Neuron (in vitro differentiated cells): ENCODE data around the gene SLC6A18.
"Not testable (repeated sequence)": the region's sequence is repeated elsewhere in the genome, so short reads cannot be mapped to it uniquely, and the experiment has no call there.

Experiments
- H2AFZ ChIP-seq: one replicate; pipeline ENCODE4 v1.6.1; 2013; ENCODE audit warnings: low read depth, mild to moderate bottlenecking, inconsistent platforms, low read length, moderate library complexity
- H3K27me3 ChIP-seq: one replicate; pipeline ENCODE4 v1.6.1; 2013; ENCODE audit warnings: low read length; ENCODE audit not compliant: insufficient read depth
- H3K36me3 ChIP-seq: one replicate; pipeline ENCODE4 v1.6.1; 2013; ENCODE audit warnings: low read length; ENCODE audit not compliant: insufficient read depth
- H3K4me1 ChIP-seq: one replicate; pipeline ENCODE4 v1.6.1; 2013; ENCODE audit warnings: low read length; ENCODE audit not compliant: insufficient read depth
- H3K4me3 ChIP-seq: 2 replicates; pipeline ENCODE4 v1.5.1; 2013; ENCODE audit warnings: mild to moderate bottlenecking, low read length, moderate library complexity
- H3K9me3 ChIP-seq: one replicate; pipeline ENCODE4 v1.6.1; 2013; ENCODE audit warnings: low read length

The SLC6A18 gene

GRCh38 chr5:1228120-1228519 lies 2.9 kb downstream of the SLC6A18 start:
- Histone ChIP-seq H3K27me3 (peaks cover 20% of the 10 kb centered on the region), H3K4me1 (no peaks in the 10 kb centered on the region), H3K36me3 (no peaks in the 10 kb centered on the region), H3K9me3 (no peaks in the 10 kb centered on the region), H2AFZ (no peak overlapping the region), H3K4me3 (no peak overlapping the region)

- not testable (repeated sequence) for H3K4me1 ChIP-seq, H3K4me3 ChIP-seq, H3K9me3 ChIP-seq, H2AFZ ChIP-seq, H3K36me3 ChIP-seq
- H3K27me3 ChIP-seq, result peaks cover 18% of the 10 kb centered on the region
Observed at GRCh38 chr5:1229023-1229422, 3.8 kb downstream of the SLC6A18 start.

GRCh38 chr5:1229822-1230221 lies 4.6 kb downstream of the SLC6A18 start:
- Histone ChIP-seq H2AFZ (no peak overlapping the region), H3K4me3 (no peak overlapping the region), H3K9me3 (no peaks in the 10 kb centered on the region), H3K36me3 (no peaks in the 10 kb centered on the region), H3K27me3 (peaks cover 17% of the 10 kb centered on the region), H3K4me1 (no peaks in the 10 kb centered on the region)

GRCh38 chr5:1230551-1230950 lies 5.4 kb downstream of the SLC6A18 start:
- Histone ChIP-seq H3K4me1 (no peaks in the 10 kb centered on the region), H3K9me3 (peaks cover 2% of the 10 kb centered on the region), H3K27me3 (peaks cover 14% of the 10 kb centered on the region), H3K36me3 (no peaks in the 10 kb centered on the region), H2AFZ (no peak overlapping the region), H3K4me3 (no peak overlapping the region)

GRCh38 chr5:1231354-1231905 lies 6.2 kb downstream of the SLC6A18 start:
- H3K36me3 ChIP-seq, result no peaks in the 10 kb centered on the region
- H3K9me3 ChIP-seq, result peaks cover 4% of the 10 kb centered on the region
- H3K4me1 ChIP-seq, result no peaks in the 10 kb centered on the region
- no peak overlapping the region for H3K4me3 ChIP-seq
- H2AFZ ChIP-seq, result no peak overlapping the region
- peaks cover 11% of the 10 kb centered on the region for H3K27me3 ChIP-seq

- no peaks in the 10 kb centered on the region for H3K36me3 ChIP-seq
- peaks cover 11% of the 10 kb centered on the region for H3K27me3 ChIP-seq
- H3K4me1 ChIP-seq, result no peaks in the 10 kb centered on the region
- no peak overlapping the region for H2AFZ ChIP-seq
- H3K9me3 ChIP-seq, result peaks cover 5% of the 10 kb centered on the region
- no peak overlapping the region for H3K4me3 ChIP-seq
Observed at GRCh38 chr5:1232780-1233179, 7.6 kb downstream of the SLC6A18 start.

GRCh38 chr5:1235379-1235778 lies 10.2 kb downstream of the SLC6A18 start:
- H3K4me1 ChIP-seq, result no peaks in the 10 kb centered on the region
- no peaks in the 10 kb centered on the region for H3K36me3 ChIP-seq
- no peak overlapping the region for H3K4me3 ChIP-seq
- peaks cover 5% of the 10 kb centered on the region for H3K9me3 ChIP-seq
- H3K27me3 ChIP-seq, result peaks cover 2% of the 10 kb centered on the region
- H2AFZ ChIP-seq, result no peak overlapping the region

- Histone ChIP-seq H3K4me1 (no peaks in the 10 kb centered on the region), H3K27me3 (peaks cover 2% of the 10 kb centered on the region), H3K9me3 (peaks cover 5% of the 10 kb centered on the region), H3K36me3 (no peaks in the 10 kb centered on the region), H2AFZ (no peak overlapping the region), H3K4me3 (no peak overlapping the region)
Observed at GRCh38 chr5:1235838-1236237, 10.7 kb downstream of the SLC6A18 start.

GRCh38 chr5:1239505-1240251 lies 14.5 kb downstream of the SLC6A18 start:
- H2AFZ ChIP-seq, result no peak overlapping the region

GRCh38 chr5:1240496-1241260 lies 15.5 kb downstream of the SLC6A18 start:
- Histone ChIP-seq H3K9me3 (peaks cover 2% of the 10 kb centered on the region), H3K27me3 (peaks cover 9% of the 10 kb centered on the region), H2AFZ (no peak overlapping the region), H3K36me3 (no peaks in the 10 kb centered on the region), H3K4me3 (no peak overlapping the region), H3K4me1 (no peaks in the 10 kb centered on the region)

More at GRCh38 chr5:1239505-1240251, 14.5 kb downstream of the SLC6A18 start:
- no peak overlapping the region for H3K4me3 ChIP-seq
- H3K9me3 ChIP-seq, result peaks cover 5% of the 10 kb centered on the region
- H3K27me3 ChIP-seq, result peaks cover 8% of the 10 kb centered on the region
- no peaks in the 10 kb centered on the region for H3K36me3 ChIP-seq
- no peaks in the 10 kb centered on the region for H3K4me1 ChIP-seq

GRCh38 chr5:1241509-1242080 lies 16.4 kb downstream of the SLC6A18 start:
- no peak overlapping the region for H3K4me3 ChIP-seq
- no peak overlapping the region for H2AFZ ChIP-seq
- H3K9me3 ChIP-seq, result no peaks in the 10 kb centered on the region
- H3K4me1 ChIP-seq, result no peaks in the 10 kb centered on the region
- peaks cover 9% of the 10 kb centered on the region for H3K27me3 ChIP-seq
- no peaks in the 10 kb centered on the region for H3K36me3 ChIP-seq

GRCh38 chr5:1242733-1243486 lies 17.7 kb downstream of the SLC6A18 start:
- no peaks in the 10 kb centered on the region for H3K9me3 ChIP-seq
- no peak overlapping the region for H3K4me3 ChIP-seq
- H2AFZ ChIP-seq, result no peak overlapping the region
- peaks cover 17% of the 10 kb centered on the region for H3K27me3 ChIP-seq
- no peaks in the 10 kb centered on the region for H3K36me3 ChIP-seq
- no peaks in the 10 kb centered on the region for H3K4me1 ChIP-seq
